ENCODE data around the gene TMEM25.

DNA sequence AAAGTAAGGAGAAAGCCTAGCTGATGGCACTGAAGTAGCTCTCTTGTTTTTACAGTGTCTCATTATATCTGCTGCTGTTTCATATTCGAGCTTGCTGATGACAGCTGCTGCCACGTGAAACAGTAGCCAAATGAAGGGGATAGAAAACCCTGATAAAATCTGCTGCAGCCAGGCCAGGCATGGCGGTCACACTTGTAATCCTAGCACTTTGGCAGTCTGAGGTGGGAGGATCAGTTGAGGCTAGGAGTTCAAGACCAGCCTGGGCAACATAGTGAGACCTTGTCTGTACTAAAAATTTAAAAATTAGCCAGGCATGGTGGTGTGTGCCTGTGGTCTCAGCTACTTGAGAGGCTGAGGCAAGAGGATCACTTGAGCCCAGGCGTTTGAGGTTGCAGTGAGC is 21.3 kb downstream of the TMEM25 start:
- TF ChIP-seq, protein P1, sequence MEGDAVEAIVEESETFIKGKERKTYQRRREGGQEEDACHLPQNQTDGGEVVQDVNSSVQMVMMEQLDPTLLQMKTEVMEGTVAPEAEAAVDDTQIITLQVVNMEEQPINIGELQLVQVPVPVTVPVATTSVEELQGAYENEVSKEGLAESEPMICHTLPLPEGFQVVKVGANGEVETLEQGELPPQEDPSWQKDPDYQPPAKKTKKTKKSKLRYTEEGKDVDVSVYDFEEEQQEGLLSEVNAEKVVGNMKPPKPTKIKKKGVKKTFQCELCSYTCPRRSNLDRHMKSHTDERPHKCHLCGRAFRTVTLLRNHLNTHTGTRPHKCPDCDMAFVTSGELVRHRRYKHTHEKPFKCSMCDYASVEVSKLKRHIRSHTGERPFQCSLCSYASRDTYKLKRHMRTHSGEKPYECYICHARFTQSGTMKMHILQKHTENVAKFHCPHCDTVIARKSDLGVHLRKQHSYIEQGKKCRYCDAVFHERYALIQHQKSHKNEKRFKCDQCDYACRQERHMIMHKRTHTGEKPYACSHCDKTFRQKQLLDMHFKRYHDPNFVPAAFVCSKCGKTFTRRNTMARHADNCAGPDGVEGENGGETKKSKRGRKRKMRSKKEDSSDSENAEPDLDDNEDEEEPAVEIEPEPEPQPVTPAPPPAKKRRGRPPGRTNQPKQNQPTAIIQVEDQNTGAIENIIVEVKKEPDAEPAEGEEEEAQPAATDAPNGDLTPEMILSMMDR (IDR thresholded peaks at IDR 0.05; ENCODE audit: low read depth, low read length, poor library complexity, severe bottlenecking), result no peak
- no peak for TF ChIP-seq EZH2phosphoT487 (IDR thresholded peaks at IDR 0.05; ENCODE audit: borderline replicate concordance, low read length)

Data from DOHH2 (cell line).